AML-193 (cell line): ENCODE data around the gene MORN4.
"Not testable (repeated sequence)": the region's sequence is repeated elsewhere in the genome, so short reads cannot be mapped to it uniquely, and the experiment has no call there.

ENCODE experiments used
- DNase-seq, 2 experiments: peaks; one replicate each; lab custom pipeline; 2025; lab: John Stamatoyannopoulos, UW

The MORN4 gene

DNA sequence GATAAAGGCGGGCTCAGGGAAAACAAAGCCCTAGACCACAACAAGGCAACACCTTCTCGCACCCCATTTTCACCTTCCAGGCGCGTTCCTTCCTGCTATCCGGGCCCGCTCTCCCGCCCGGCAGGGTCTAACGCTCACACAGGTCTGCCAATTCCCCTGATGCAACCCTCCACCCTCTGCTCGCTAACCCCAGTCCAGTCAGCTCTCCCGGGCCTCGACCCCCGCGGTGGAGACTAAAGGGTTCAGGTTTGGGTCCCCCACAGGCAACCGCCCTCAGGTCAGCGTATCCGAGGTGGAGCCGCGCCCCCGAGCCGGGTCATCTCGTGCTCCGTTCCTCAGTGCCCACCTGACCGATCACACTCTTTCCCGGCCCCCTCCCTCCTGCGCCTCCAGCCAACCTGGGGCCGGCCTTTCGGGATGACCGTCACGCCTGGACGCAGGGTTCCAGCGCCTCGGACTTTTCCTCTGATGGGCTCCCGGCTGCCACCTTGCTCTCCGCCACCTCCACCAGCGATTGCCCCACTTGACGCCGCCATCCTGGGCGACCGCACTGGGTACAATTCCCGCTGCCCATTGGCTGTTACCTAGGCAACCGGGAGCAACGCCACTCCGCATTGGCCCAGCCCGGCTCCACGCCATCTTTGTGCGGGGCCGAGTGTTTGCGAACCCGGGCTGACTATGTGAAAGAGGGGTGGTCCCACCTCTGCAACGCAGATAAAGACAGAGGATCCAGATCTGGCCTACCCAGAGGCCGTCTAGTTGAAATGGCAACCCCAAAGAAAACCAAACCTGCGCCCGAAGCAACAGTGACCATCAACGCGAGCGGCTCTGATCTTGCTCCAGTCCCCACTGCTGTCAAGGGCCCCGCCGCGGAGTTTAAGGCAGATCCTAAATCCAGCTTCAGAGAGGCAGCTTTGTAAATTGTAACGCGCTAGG lies at the start of gene MORN4:
MORN4 (minus strand) TSS at position 552 of the 936 bp plus-strand sequence. CDS start 13,847 bp downstream, outside the sequence.
- peak; percentile 52 for DNase-seq

DNA sequence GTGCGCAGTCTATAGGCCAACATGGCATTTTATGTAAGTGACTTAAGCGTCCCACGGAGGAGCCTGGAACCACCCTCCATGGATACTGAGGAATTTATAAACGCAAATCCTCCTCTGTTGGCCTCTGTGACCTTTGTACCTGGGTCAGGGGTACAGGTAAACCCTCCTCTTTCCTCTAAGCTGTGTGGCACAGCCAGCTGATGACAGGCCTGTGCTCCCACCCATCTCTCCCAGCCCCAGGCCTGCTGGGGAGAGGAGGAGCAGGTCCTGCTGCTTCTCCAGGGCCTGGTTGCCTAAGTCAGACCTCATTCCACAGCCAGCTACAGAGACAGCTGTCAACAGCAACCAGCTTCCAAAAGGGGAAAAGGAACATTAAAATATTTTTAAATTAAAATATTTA lies 48.7 kb upstream of the MORN4 start:
- no peak for DNase-seq

DNA sequence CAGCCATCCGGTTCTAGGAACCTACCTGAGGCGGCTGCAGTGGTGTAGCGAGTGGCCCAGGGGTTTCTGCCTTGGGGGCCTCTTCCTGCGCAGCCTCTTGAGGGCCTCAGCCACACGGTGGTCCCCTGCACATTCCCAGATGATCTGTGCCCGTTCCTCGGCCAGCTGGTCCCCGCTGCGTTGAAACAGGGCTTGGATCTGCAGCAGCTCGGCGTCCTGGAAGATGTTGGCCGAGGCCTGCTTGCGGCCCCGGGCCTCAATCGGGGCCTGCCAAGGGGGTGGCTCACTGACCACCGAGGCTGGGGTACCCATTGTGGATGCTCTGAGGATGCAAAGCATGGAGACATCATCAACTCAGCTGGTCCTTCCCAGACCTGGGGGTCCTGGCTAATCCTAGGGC lies 46.3 kb upstream of the MORN4 start:
- DNase-seq: no peak

DNA sequence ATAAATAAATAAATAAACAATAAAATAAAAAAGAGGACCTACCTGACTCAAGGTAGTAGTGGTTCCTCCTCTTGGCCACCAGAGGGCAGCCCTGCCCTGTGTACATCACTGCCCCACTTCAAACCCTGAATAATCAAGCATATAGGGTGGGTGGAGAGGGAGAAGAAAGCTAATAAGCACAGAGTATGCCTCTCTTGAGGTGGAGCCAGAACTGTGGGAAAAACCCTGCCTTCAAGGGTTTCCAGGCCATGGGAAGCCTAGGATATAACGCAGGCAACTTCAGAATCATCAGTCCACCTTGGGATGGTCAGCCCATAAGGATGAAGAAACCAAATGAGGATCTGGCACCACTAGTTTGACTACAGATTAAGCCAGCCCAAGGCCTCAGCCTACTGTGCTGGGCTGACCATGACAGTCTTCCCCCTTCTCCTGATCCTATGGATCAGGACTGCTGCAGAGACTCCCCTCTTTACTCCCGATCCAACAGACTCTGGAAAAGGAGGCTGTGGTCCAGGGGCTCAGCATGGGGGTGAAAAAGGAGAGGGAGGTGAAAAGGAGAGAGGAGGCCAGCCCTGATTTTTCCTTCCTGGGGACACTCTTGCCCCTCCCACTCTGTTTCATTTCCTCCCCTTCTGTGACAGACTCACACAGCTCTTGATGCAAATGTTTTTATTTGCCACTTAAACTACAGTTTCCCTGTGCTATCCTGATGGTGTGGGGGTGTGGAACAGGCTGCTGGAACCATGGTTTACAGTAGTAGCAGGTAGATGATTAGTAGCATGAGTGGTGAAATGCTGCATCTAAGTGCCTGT lies 43.7 kb upstream of the MORN4 start:
- peak; percentile 22 to 32 for DNase-seq

DNA sequence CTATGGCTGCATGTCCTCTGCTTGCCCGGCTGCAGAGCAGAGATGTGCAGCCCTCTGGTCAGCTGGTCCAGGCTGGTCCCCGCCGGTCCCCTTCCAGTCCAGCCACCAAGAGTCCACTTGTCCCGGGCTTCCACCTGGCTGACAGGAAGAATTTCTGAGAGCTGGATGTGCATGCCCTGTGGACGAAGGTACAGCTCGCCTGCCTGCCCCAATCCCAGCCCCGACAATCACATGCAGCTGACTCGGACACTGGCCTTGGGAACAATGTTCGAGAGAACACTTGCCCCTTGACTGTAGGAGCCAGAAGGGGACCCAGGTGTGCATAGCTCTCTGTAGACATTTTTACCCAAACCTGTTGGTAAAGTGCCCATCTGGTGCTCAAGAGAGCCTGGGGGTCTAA lies 41.9 kb upstream of the MORN4 start:
- no peak for DNase-seq

DNA sequence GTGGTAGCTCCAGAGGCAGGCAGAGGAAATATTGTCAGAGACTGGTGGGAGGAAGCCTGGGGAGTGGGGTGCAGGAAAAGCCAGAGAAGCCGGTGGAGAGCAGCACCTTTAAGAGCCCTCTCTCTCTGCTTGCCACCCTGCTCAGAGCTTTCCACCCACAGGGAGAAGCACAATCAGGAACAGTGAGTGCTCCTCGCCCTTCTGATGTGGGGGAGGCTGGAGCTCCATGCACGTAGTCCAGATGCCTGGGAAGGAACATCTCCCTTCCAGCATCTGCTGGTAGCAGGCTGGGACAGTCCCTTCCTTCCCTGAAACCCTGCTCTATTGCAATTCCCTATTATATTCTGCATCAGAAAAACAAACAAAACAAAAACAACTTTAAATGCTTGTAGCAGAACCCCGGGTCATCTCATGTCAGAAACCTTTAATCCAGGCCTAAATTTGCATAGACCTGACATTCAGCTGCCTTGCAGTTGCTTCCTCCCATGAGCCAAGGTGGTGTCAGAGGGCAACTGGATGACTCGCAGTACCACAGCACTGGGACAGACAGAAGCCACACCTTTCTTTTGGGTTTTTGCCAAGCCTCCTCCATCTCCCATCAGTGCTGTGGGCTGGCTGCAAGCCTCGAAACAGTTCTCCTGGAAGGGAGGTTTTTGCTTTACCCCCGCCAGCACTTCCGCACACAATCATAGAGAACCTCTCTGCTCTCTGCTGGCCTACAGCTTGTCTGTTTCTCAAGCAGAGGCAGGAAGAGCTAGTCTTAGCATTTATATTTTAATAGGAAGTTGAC lies 40.6 kb upstream of the MORN4 start:
- peak in 1 of 2 experiments; percentile 2 for DNase-seq

DNA sequence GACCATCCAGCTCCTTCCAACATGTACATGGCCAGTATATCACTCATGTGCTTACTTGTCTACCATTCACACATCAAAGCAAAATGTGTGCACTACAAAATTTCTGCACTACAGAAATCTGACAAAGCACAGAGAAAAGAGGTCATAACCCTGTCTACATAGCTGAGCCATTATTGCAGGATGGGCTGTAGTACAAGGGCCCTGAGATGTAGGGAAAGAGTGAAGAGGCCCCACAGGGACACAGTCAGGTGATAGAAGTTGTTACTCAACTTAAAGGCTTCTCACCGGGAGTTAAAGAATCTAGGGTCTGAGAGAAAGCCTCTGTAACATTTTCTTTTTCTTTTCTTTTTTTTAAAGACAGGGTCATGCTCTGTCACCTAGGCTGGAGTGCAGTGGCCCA lies 36.3 kb upstream of the MORN4 start:
- DNase-seq: no peak

DNA sequence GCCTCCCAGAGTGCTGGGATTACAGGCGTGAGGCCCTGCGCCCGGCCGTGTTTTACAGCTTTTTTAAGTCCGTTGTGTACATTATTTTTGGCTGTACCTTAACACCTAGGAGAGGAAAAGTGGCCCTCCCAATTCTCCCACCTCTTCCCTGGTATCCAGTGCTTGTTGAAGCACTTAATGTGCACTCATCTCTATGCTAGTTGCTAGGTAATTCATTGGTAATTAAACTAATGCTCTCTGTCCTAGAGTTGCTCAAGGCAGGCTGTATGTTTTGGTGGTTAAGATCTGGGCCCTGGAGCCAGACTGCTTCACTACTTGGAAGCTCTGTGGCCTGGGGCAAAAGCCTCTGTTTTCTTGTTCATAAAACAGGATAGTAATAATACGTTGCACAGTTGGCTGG lies 34.2 kb upstream of the MORN4 start:
- no peak for DNase-seq

DNA sequence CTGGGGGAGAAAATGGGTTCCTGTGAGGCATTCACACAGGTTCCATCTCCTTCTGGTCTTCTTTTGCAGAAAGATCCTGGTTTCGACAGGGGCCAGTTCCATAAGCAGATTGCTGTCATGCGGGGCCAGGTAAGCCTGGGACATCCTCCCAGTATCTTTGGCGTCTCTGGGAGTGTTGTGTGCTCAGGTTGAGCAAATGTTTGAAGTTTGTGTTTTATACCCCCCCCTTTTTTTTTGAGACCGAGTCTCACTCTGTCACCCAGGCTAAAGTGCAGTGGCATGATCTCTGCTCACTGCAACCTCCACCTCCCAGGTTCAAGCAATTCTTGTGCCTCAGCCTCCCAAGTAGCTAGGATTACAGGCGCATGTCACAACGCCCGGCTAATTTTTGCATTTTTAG lies 33.7 kb upstream of the MORN4 start:
- no peak for DNase-seq

DNA sequence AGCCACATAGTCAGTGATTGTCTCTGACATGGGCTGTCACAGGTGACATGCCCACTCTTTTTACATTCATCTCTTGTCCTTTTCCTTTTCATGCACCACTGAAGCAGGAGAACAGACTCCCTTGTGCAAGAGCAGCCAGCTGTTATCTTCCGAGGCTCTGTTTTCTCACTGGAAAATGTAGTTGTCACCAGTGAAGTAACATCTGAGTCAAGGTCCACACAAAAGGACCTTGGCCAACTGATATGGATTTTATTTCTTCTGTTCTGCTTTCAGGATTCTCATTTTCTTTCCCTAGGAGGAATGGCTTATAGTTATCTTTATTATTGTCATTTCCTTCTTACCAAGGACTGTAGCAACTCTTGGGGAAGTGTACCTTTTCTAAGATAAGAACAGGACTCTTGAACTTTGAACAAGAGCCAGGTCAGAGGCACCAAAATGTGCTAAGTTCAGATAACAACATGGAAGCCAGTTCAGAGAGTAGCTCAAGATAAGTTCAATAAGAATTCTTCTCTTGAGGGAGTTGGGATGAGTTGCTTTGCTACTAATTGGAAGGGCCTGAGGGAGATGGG lies 31.1 kb upstream of the MORN4 start:
- no peak for DNase-seq

DNA sequence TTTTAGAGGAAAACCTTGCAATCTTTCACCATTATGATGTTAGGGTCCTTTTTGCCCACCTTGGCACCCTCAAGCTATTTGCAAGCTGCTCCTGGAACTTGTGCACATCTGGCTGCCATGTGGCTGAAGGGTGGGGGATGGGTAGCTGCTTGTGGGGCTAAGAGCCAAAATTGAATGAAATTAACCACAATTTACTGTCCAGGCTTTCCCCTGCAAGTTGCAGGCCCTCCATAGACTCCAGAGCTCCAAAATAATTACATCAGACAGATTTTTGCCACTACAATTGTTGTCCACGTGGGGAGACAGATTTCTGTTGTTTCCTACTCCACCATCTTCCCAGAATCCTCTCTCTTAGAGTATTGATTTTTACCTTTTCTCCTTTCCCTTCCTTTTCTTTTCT lies 26.3 kb upstream of the MORN4 start:
- no peak for DNase-seq

DNA sequence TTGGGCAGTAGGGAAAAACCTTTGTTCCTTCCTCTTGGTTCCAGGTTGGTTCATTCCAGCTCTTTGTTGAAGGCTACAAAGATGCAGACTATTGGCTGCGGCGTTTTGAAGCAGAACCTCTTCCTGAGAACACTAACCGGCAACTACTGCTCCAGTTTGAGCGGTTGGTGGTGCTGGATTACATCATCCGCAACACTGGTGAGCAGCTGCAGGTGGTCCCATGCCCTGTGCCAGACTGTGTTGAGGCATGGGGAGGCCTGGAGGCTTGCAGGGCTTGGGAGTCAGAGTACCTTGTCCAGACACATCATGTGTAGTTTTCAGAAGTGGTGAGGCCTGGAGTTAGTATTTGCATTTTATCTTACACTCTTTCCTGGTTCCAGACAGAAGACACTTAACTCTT lies 23.5 kb upstream of the MORN4 start:
- DNase-seq: no peak

DNA sequence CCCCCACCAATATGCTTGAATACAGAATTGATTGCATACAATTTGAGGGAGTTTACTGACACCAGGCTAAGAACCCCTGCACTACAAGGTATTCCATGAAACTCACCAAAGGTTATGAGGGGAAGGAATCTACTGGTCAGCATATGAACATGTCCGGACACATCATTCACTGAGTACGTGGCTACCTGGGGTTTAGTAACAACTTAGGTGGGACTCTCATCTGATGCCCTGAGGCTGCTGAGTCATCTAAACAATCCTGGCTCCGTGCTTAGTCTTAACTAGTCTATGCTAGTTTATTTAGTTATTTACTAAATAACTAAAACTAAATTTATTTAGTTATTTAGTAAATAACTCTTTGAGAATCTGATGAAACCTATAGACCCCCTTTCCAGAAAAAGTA lies 18.5 kb upstream of the MORN4 start:
- DNase-seq: no peak

DNA sequence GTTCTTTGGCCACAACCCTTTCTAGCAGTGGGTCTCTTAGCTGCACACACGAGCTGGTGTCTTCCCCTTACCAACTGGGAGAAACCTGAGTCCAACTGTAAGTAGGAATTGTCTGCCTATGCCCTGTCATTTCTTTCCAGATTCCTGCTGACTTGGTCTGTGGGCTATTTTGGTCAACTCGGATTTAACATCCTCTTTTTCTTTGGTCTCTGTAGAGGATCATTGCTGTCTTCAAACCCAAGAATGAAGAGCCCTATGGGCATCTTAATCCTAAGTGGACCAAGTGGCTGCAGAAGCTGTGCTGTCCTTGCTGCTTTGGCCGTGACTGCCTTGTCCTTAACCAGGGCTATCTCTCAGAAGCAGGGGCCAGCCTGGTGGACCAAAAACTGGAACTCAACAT lies 17.4 kb upstream of the MORN4 start:
- no peak for DNase-seq

DNA sequence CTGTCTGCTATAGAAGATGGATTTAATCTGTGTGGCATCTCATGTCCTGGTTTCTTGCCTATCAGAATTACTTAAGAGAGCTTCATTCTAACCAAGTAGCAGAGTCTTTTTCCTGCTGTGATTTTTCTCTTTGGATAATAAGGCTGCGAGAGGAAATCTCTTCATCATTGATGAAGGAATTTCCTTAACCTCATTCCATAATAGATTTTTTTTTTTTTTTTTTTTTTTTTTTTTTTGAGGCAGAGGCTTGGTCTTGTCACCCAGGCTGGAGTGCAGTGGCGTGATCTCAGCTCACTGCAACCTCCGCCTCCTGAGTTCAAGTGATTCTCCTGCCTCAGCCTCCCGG lies 16.1 kb upstream of the MORN4 start:
- DNase-seq: not testable (repeated sequence)

DNA sequence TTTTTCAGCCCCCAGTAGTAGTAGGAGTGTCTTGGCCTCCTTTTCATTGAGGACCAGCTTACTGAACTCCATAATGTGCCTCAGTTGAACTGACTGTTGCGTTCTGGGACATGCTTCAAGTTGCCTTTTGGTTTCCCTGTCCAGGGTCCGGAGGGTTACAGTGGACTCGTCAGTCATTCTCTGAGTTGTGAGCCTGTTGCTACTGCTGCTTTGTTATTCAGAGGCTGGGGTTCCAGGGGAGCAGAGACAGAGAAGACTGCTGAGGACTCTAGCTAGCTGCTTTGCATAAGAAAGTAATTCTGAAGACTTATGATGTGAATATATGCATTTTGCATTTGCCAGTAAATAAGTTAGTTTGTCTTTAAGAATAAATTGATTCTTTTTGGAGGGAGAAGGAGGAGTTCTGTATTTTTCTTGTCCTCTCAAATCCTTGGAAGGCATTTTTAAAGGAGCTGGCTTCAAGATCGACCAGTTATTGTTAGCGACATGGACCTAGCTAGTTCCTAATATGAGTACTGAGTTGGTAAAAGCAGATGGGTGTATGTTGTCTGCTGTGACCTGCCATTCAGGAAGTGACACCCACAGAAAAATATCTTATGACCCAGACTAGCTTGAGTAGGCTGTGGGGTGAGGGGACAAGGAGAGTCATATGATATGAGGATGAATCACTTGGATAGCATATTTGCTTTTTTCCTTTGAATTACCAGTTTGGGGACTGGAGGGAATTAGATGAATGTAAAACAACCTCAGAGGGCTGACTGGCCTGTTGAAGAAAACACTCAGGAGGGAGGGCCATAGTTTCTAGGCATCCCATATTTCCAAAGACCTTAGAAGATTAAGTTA lies 15.5 kb upstream of the MORN4 start:
- peak in 1 of 2 experiments; percentile 11 for DNase-seq

DNA sequence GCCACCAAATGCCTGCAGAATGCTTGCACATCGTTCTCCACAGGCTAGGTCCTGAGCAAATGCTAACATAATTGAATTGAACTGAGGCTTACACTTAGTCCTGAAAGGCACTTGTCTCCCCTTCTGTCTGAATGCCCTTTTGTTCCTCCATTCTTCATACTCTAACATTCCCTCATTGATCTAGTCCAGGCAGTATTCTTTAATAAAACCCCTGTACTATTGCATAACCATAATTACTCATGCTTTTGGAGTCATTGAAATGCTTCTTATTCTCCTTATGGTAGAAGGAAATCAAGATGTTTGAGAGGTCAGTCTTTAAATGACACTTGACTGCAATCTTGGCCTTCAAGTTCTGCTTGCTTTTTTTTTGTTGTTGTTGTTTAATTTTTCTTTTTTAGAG lies 14.3 kb upstream of the MORN4 start:
- DNase-seq: no peak

DNA sequence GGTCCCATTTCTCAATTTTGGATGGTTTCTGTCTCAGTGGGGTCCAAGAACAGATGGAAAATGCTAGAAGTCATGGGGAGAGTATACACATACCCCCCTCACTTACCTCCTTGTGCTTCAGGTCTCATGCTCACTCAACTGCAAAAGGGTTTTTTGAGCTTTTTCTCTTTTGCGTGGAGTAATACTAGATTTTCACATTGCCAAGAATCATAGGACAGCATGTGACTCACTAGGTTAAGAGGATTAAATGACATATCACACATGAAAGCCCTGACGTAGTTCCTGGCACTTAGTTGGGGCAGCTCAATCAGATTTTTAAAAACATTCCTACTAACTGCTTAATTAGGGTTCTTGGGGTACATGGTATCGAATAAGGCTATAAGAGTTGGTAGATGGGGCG lies 11.6 kb upstream of the MORN4 start:
- no peak for DNase-seq

DNA sequence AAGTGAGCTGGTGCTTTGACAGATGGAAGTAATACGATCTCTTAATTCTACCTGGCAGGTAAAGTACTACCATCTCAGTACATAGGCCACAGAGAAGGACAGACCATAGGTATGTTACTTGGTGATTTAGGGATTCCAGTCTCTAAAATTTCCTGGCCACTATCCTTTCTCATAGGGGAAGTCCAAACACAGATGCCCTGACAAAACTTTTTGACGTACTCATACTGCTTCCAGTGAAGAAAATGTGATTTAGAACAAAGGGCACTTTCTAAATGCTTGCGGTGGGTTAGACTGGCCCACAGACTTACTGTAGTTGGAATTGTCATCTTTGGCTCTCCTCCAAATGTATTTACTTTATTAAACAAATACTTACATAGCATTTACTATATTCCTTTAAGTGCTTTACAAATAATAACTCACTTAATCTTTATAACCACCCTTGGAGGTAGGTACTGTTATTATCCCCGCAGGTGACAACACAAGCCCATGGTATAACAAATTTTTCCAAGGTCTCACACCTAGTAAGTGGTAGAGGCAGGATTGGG lies 10.2 kb upstream of the MORN4 start:
- no peak for DNase-seq

DNA sequence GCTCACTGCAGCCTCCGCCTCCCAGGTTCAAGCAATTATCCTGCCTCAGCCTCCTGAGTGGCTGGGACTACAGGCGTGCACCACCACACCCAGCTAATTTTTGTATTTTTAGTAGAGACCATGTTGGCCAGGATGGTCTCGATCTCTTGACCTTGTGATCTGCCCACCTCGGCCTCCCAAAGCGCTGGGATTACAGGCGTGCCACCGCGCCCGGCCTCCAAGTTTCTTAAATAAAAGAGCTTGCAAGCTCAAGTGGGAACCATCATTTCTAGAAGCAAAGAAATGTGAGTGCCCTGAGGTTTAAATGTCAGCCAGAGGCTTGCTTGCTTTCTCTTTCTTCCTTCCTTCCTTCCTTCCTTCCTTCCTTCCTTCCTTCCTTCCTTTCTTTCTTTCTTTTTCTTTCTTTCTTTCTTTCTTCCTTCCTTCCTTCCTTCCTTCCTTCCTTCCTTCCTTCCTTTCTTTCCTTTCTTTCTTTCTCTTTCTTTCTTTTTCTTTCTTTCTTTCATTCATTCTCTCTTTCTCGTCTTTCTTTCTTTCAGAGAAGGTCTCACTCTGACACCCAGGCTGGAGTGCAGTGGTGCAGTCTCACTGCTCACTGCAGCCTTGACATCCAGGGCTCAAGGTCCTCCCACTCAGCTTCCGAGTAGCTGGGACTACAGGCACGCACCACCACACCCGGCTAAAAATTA lies 9.3 kb upstream of the MORN4 start:
- not testable (repeated sequence) for DNase-seq
